Measurements from ENCODE around the gene MUC5AC. TPM values are rescaled to one million over a fixed set of nuclear protein-coding genes. Genes with fewer than 3 reads are reported as not detected.
"Not testable (repeated sequence)": the region's sequence is repeated elsewhere in the genome, so short reads cannot be mapped to it uniquely, and the experiment has no call there.

The MUC5AC gene
- total RNA-seq, 1 donor from 2014 or later = not detected

- H3K4me1 Mint-ChIP-seq (ENCODE audit: unreplicated experiment) = no peaks in the 10 kb centered on the region
- no peaks in the 10 kb centered on the region for H3K9me3 Mint-ChIP-seq (ENCODE audit: unreplicated experiment)
- TF ChIP-seq CTCF (IDR thresholded peaks at IDR 0.05) = no peak
- no peaks in the 10 kb centered on the region for H3K27me3 Mint-ChIP-seq (ENCODE audit: unreplicated experiment)
- no peak overlapping the region for H3K27ac Mint-ChIP-seq (ENCODE audit: unreplicated experiment)
- no peak for DNase-seq (ENCODE audit: extremely low spot score, unreplicated experiment)
- H3K36me3 Mint-ChIP-seq (ENCODE audit: unreplicated experiment) = no peaks in the 10 kb centered on the region
- H3K4me3 Mint-ChIP-seq (ENCODE audit: unreplicated experiment) = no peak overlapping the region
These were observed 47.6 kb upstream of the MUC5AC start for GRCh38 chr11:1109918-1110705.

GRCh38 chr11:1111545-1112212 is 46.1 kb upstream of the MUC5AC start:
- no peak overlapping the region for H3K4me3 Mint-ChIP-seq (ENCODE audit: unreplicated experiment)
- H3K36me3 Mint-ChIP-seq (ENCODE audit: unreplicated experiment) = no peaks in the 10 kb centered on the region

GRCh38 chr11:1112351-1113191 is 45.2 kb upstream of the MUC5AC start:
- Mint-ChIP-seq H3K36me3 (ENCODE audit: unreplicated experiment) (no peaks in the 10 kb centered on the region), H3K27me3 (ENCODE audit: unreplicated experiment) (peaks cover 10% of the 10 kb centered on the region), H3K27ac (ENCODE audit: unreplicated experiment) (no peak overlapping the region), H3K4me1 (ENCODE audit: unreplicated experiment) (no peaks in the 10 kb centered on the region), H3K4me3 (ENCODE audit: unreplicated experiment) (no peak overlapping the region), H3K9me3 (ENCODE audit: unreplicated experiment) (no peaks in the 10 kb centered on the region)
- DNase-seq (ENCODE audit: extremely low spot score, unreplicated experiment) = no peak
- no peak for TF ChIP-seq CTCF (IDR thresholded peaks at IDR 0.05)

More at GRCh38 chr11:1111545-1112212, 46.1 kb upstream of the MUC5AC start:
- DNase-seq (ENCODE audit: extremely low spot score, unreplicated experiment) = no peak
- Mint-ChIP-seq H3K27me3 (ENCODE audit: unreplicated experiment) (peaks cover 10% of the 10 kb centered on the region), H3K9me3 (ENCODE audit: unreplicated experiment) (no peaks in the 10 kb centered on the region), H3K27ac (ENCODE audit: unreplicated experiment) (no peak overlapping the region), H3K4me1 (ENCODE audit: unreplicated experiment) (no peaks in the 10 kb centered on the region)
- no peak for TF ChIP-seq CTCF (IDR thresholded peaks at IDR 0.05)

GRCh38 chr11:1113405-1114201 is 44.1 kb upstream of the MUC5AC start:
- H3K4me1 Mint-ChIP-seq (ENCODE audit: unreplicated experiment) = no peaks in the 10 kb centered on the region

GRCh38 chr11:1115292-1115691 is 42.5 kb upstream of the MUC5AC start:
- not testable (repeated sequence) for H3K9me3 Mint-ChIP-seq (ENCODE audit: unreplicated experiment); H3K36me3 Mint-ChIP-seq (ENCODE audit: unreplicated experiment); H3K4me1 Mint-ChIP-seq (ENCODE audit: unreplicated experiment); H3K4me3 Mint-ChIP-seq (ENCODE audit: unreplicated experiment); H3K27ac Mint-ChIP-seq (ENCODE audit: unreplicated experiment)
- peaks cover 13% of the 10 kb centered on the region for H3K27me3 Mint-ChIP-seq (ENCODE audit: unreplicated experiment)
- peak; percentile 60 for DNase-seq (ENCODE audit: extremely low spot score, unreplicated experiment)

More at GRCh38 chr11:1113405-1114201, 44.1 kb upstream of the MUC5AC start:
- Mint-ChIP-seq H3K9me3 (ENCODE audit: unreplicated experiment) (no peaks in the 10 kb centered on the region), H3K4me3 (ENCODE audit: unreplicated experiment) (no peak overlapping the region), H3K27ac (ENCODE audit: unreplicated experiment) (no peak overlapping the region), H3K36me3 (ENCODE audit: unreplicated experiment) (no peaks in the 10 kb centered on the region), H3K27me3 (ENCODE audit: unreplicated experiment) (peaks cover 11% of the 10 kb centered on the region)
- DNase-seq (ENCODE audit: extremely low spot score, unreplicated experiment) = no peak
- no peak for TF ChIP-seq CTCF (IDR thresholded peaks at IDR 0.05)
